HG02571 (cell line): ENCODE data around the gene PRDX1.

ENCODE experiments used
- ATAC-seq: cut with Tn5 transposase; IDR thresholded peaks from one replicate; pipeline ENCODE4 v1.9.1; 2021; ENCODE audit warnings: mild to moderate bottlenecking, moderate library complexity; ENCODE audit not compliant: unreplicated experiment

The PRDX1 gene

DNA sequence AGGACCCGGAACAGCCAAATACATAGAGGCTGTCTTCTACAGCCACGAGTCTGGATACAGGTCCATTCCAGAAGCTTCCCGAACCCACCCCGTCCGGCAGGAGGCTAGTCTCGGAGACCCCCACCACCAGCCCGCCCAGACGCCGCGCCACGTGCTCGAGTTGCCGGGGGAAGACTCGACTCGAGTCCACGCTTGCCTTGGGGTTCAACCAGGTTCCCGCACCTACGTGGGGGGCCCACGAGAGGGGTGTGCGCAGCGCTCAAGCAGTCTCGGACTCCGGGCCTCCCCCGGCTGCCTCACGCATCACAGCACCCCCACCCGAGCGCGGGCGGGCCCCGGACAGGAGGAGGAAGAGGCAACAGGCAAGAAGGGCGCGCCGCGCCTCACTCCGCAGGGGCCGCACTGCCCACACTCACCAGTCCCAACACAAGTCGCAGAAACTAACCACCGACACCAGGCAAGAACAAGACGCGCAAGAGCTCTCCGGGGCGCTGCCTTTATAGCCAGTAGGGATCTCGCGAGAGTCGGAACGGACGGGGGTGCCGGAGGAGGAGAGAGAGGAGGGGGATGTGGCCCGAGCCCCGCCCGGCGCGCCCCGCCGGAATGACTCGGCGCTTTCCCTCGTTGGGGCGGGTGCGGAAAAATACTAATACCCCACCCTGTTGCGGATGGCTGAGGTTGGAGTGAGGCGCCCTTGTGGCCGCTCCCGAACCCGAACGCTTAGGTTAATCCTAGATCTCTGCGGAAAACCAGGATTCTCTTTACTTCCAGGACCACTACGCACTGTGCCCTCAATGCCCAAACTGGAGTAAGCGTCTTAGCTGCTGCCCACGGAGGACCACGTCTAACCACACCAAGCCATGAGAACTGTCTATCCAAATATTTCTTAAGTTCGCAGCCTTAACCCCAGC is at the start of gene PRDX1:
PRDX1 (minus strand) TSS at position 472 of the 911 bp plus-strand sequence. CDS start 2,841 bp downstream, outside the sequence.
- ATAC-seq, result peak; percentile 77

DNA sequence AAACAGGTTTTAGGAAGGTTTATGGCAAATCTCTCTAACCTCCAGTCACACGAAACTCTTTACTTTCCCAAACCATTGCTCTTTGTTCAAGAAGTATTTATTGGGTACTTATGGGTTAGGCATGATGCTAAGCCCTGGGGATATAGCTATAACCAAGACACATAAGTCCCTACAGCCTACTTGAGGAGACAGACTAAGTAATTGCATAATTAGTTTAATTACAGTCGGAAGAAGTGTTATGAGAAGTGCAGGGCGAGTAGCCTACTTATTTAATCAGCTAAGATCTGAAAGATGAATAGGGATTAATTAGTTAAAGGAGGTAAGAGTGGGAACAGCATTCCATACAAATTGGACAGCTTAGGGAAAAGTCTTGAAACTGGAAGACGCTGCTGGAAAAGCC is 48.9 kb upstream of the PRDX1 start:
- no peak for ATAC-seq

DNA sequence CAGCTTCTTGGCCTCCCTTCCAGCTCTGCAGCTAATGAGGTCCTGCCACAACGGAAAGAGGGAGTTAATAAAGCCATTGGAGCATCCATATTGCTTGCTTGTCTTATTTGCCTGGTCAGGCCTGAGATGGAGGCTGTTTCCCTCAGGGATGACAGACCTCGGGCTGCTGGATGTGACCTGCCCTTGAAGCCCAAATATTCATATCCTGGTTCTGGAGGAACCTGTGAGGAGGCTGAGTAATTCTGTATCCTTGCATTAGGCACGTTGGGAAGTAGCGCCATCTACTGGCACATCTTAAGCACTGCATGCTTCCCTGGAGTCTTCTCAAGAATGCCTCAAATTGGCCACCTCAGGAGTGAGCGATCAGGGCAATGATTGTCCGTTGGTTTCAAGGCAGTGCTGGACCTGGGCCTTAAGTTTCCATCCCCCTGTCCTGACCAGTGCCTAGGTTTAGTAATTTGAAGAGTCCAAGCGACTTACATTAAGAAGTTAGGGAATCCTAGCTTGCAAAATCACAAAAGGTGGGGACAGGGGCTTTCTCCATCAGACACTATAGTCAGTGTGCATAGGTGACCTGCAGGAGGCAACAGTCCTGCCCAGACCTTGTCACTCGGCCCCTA is 48.4 kb upstream of the PRDX1 start:
- no peak for ATAC-seq

- no peak for ATAC-seq
These were observed 47.9 kb upstream of the PRDX1 start for GRCh38 chr1:45569571-45569961.

- no peak for ATAC-seq
These were observed 46.7 kb upstream of the PRDX1 start for GRCh38 chr1:45568421-45568820.

- no peak for ATAC-seq
These were observed 46.2 kb upstream of the PRDX1 start for GRCh38 chr1:45567911-45568310.

DNA sequence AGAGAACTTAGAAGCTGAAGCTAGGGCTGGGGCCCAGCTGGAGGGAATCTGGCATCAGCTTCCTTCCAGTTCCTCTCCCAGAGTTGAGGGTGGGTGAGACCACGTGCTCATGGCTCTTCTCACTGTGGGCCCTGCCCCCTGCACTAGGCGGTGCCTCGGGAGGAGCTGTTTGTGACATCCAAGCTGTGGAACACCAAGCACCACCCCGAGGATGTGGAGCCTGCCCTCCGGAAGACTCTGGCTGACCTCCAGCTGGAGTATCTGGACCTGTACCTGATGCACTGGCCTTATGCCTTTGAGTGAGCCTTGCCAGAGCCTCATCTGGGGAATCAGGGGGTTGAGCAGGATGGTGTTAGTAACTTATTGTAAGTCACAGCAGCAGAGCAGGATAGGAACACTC is 45.0 kb upstream of the PRDX1 start:
- ATAC-seq, result no peak

GRCh38 chr1:45563843-45564242 is 42.2 kb upstream of the PRDX1 start:
- ATAC-seq, result no peak

GRCh38 chr1:45557422-45557944 is 35.8 kb upstream of the PRDX1 start:
- no peak for ATAC-seq

DNA sequence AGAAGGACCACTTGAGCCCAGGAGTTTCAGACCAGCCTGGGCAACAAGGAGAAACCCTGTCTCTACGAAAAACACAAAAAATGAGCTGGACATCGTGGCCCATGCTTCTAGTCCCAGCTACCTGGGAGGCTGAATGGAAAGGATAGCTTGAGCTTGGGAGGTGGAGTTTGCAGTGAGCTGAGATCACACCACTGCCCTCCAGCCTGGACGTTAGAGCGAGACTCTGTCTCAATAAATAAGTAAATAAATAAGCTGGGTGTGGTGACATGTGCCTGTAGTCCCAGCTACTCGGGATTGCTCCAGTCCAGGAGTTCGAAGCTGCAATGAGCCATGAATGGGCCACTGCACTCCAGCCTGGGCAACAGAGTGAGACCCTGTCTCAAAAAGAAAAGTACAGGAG is 32.5 kb upstream of the PRDX1 start:
- ATAC-seq, result no peak

GRCh38 chr1:45552331-45552730 is 30.6 kb upstream of the PRDX1 start:
- ATAC-seq, result no peak

GRCh38 chr1:45551684-45552083 is 30.0 kb upstream of the PRDX1 start:
- ATAC-seq, result no peak

DNA sequence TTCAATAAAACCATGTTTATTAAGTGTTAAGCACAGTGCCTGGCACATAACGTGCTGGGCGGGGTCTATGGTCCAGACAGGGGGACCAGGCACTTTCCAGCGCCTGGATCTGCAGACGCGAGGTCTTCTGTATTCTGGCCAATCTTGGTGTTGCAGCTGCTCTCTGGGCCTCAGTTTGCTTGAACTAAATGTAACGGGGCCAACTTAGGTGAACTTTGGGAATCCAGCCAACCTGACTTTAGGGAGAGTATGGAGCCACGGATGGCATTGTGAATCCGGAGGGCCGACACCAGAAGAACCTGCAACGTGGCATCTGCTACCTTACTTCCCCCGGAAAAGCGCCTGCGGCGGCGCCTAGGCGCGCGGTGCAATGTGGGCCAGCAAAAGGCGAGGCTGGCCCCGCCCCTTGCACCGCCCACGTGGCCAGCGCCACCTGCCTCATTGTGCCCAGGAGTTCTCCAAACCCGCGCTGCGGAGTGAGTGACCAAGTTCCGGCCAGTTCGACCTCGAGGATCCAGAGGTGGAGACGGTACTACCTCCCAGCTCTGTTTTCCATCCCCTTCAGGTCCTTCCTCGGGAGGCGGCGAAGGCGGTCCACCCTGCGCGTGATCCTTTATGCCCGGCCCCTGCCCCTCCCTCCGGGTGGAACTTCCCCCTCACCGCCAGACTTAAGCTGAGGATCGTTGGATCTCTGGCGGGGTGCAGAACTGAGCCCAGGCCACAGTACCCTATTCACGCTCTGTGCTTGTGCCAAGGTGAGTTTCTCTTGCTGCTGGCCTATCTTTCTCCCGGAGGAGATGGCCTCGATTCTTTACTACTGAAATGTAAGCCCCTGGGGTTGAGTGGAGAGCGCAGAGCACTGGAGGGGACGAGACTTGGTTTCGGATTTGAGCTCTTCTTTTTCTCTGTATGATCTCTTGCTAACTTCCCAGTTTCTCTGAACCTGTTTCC is 29.0 kb upstream of the PRDX1 start, which contains the start of gene AKR1A1:
AKR1A1 (plus strand) TSS at position 426 of the 951 bp plus-strand sequence. CDS start 10,969 bp downstream, outside the sequence.
- peak; percentile 80 for ATAC-seq

GRCh38 chr1:45545553-45546310 is 24.0 kb upstream of the PRDX1 start:
- ATAC-seq, result no peak

DNA sequence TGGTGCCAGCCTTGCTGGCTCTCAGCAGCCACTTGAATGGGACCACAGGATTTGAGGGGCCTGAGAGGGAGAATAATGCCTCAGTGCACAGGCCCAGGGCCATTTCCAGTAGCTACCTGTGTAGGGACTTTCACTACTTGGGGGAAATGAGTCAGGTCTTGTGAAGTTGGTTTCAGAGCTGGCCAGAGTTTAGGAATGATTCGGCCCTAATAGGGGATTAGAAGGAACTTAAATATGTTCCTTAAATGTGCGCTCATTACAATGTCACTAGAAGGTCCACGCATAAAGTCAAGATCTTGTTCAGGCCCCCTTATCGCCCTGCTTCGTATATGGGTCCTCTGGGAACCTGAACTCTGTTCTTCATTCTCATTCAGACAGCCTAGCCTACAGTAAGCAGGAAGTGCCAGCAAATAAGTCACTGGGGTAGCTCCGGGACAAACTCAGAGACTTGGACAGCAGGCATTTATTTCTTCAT is 23.4 kb upstream of the PRDX1 start:
- no peak for ATAC-seq

GRCh38 chr1:45544530-45544929 is 22.8 kb upstream of the PRDX1 start:
- ATAC-seq, result no peak

DNA sequence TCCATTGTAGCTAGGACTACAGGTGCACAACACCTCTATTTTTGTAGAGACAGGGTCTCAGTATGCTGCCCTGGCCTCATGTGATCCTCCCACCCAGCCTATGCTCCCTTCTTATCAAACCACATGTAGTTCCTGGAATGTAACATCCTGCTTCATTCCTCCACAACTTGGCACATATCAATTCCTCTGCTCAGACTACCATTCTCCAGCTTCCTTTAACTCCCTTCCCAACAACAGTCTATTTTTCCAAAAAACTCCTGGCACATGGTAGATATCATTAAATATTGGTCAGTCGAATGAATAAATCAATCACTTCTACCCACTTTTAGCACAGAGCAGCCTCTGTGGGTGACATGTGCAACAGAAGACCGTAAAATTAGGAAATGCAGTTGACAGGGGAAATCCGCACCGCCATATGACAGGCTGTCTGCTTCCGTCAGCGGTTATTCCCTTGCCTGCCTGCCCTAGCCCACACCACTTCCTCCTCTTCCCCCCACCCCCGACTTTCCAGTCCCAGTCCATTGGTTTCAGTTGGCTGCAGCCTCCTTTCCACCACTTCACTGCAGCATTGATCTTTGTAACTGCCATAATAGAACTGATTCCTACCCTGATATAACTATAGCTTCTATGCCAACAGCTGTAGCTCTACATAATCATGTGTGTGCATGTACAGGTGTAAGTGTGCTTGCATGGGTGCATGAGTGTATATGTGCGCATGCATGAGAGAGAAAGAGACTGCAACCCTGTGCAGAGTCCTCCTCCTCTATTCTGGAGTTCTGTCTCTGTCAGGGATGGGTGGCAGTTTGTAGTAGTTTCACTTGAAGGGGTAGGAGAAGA is 22.1 kb upstream of the PRDX1 start:
- no peak for ATAC-seq

- no peak for ATAC-seq
These were observed 20.9 kb upstream of the PRDX1 start for GRCh38 chr1:45542591-45542990.

DNA sequence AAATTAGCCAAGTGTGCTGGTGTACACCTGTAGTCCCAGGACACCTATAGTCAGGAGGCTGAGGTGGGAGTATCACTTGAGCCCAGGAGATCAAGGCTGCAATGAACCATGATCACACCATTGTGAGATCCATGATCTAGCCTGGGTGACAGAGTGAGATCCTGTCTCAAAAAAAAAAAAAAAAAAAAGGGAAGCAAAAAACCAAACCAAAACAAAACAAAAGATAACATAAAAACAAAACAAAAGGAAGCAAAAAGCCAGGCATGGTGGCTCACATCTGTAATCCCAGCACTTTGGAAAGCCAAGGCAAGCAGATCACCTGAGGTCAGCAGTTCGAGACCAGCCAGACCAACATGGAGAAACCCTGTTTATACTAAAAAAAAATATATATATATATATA is 19.5 kb upstream of the PRDX1 start:
- ATAC-seq, result no peak
